DND-41 (cell line): ENCODE data around the gene MESD.

Experiments
- ATAC-seq: fragments of 200-7000 bp; cut with Tn5 transposase; 3 replicates; pipeline ENCODE4 v1.9.1; 2021; ENCODE audit warnings: low read depth; ENCODE audit not compliant: insufficient read depth
- DNase-seq: peaks from one replicate; pipeline ENCODE4 v3.0.0-alpha.2; 2020
- H2AFZ ChIP-seq: 2 replicates; pipeline ENCODE4 v1.6.0; 2012; ENCODE audit warnings: low read depth, low read length
- H3K27ac ChIP-seq: 2 replicates; pipeline ENCODE4 v1.5.1; 2012; ENCODE audit warnings: low read length, inconsistent platforms
- H3K27me3 ChIP-seq: fragments of 200-600 bp; sonication (generic); 2 replicates; pipeline ENCODE4 v1.6.0; 2012; ENCODE audit warnings: low read length, mild to moderate bottlenecking, inconsistent platforms; ENCODE audit not compliant: insufficient read depth, poor library complexity
- H3K36me3 ChIP-seq: 2 replicates; pipeline ENCODE4 v1.5.1; 2012; ENCODE audit warnings: low read length, inconsistent platforms; ENCODE audit not compliant: insufficient read depth
- H3K4me1 ChIP-seq: 2 replicates; pipeline ENCODE4 v1.5.1; 2012; ENCODE audit warnings: mild to moderate bottlenecking, low read length; ENCODE audit not compliant: insufficient read depth
- H3K4me2 ChIP-seq: 2 replicates; pipeline ENCODE4 v1.6.0; 2012; ENCODE audit warnings: mild to moderate bottlenecking, moderate library complexity, low read length, inconsistent platforms; ENCODE audit not compliant: insufficient read depth
- H3K4me3 ChIP-seq, 2 experiments: fragments of 200-600 bp in 1 of 2; shearing (Covaris generic) in 1 of 2; 2 replicates each; pipeline ENCODE4 v1.5.1; 2012 to 2016; ENCODE audit warnings: inconsistent platforms in 2 of 2, low read length in 2 of 2, mild to moderate bottlenecking in 2 of 2, low read depth in 1 of 2, moderate library complexity in 1 of 2
- H3K79me2 ChIP-seq: 2 replicates; pipeline ENCODE4 v1.6.0; 2012; ENCODE audit warnings: low read length, inconsistent platforms; ENCODE audit not compliant: insufficient read depth
- H3K9ac ChIP-seq: 2 replicates; pipeline ENCODE4 v1.6.0; 2012; ENCODE audit warnings: low read depth, mild to moderate bottlenecking, inconsistent platforms, low read length, moderate library complexity
- H3K9me3 ChIP-seq: 2 replicates; pipeline ENCODE4 v1.5.1; 2012; ENCODE audit warnings: low read length, moderate library complexity, mild to moderate bottlenecking, inconsistent platforms; ENCODE audit not compliant: insufficient read depth, severe bottlenecking
- H4K20me1 ChIP-seq: 2 replicates; pipeline ENCODE4 v1.6.0; 2012; ENCODE audit warnings: low read length; ENCODE audit not compliant: insufficient read depth
- CTCF ChIP-seq: IDR thresholded peaks from 2 replicates; pipeline ENCODE4 v1.5.1; 2012; ENCODE audit warnings: borderline replicate concordance, low read length, moderate library complexity, mild to moderate bottlenecking; ENCODE audit not compliant: poor library complexity, severe bottlenecking; ENCODE audit errors: extremely low read depth
- EZH2 ChIP-seq: IDR thresholded peaks from 3 replicates; pipeline ENCODE4 v1.6.1; 2012; ENCODE audit warnings: borderline replicate concordance, low read depth, mild to moderate bottlenecking, moderate library complexity, low read length, inconsistent platforms; ENCODE audit not compliant: severe bottlenecking

The MESD gene

GRCh38 chr15:80912673-80913072, 76.9 kb downstream of the MESD start:
- Histone ChIP-seq H3K9me3 (no peaks in the 10 kb centered on the region), H3K4me3 (no peak overlapping the region), H2AFZ (no peak overlapping the region), H3K27me3 (no peaks in the 10 kb centered on the region), H3K27ac (no peak overlapping the region), H3K36me3 (no peaks in the 10 kb centered on the region), H4K20me1 (no peaks in the 10 kb centered on the region), H3K9ac (no peak overlapping the region), H3K79me2 (no peaks in the 10 kb centered on the region), H3K4me1 (no peaks in the 10 kb centered on the region), H3K4me2 (no peak overlapping the region)
- ATAC-seq, result no peak
- TF ChIP-seq EZH2 (no peak), CTCF (no peak)
- DNase-seq, result no peak

- TF ChIP-seq CTCF (no peak), EZH2 (no peak)
- Histone ChIP-seq H3K27me3 (no peaks in the 10 kb centered on the region), H3K9ac (no peak overlapping the region), H3K36me3 (no peaks in the 10 kb centered on the region), H3K4me2 (no peak overlapping the region), H4K20me1 (no peaks in the 10 kb centered on the region), H3K4me3 (no peak overlapping the region), H2AFZ (no peak overlapping the region), H3K27ac (no peak overlapping the region), H3K79me2 (no peaks in the 10 kb centered on the region), H3K9me3 (no peaks in the 10 kb centered on the region), H3K4me1 (no peaks in the 10 kb centered on the region)
- ATAC-seq (no peak), DNase-seq (no peak)
Measured at GRCh38 chr15:80911821-80912220, 77.8 kb downstream of the MESD start.

- no peak overlapping the region for H3K27ac ChIP-seq
- ATAC-seq, result no peak
- H3K9me3 ChIP-seq, result no peaks in the 10 kb centered on the region
- no peaks in the 10 kb centered on the region for H4K20me1 ChIP-seq
- no peak overlapping the region for H3K9ac ChIP-seq
- no peaks in the 10 kb centered on the region for H3K36me3 ChIP-seq
- no peak for DNase-seq
- H3K27me3 ChIP-seq, result no peaks in the 10 kb centered on the region
- H3K79me2 ChIP-seq, result no peaks in the 10 kb centered on the region
- no peak overlapping the region for H3K4me3 ChIP-seq
- H3K4me1 ChIP-seq, result no peaks in the 10 kb centered on the region
- TF ChIP-seq EZH2 (no peak), CTCF (no peak)
- no peak overlapping the region for H2AFZ ChIP-seq
- H3K4me2 ChIP-seq, result no peak overlapping the region
Measured at GRCh38 chr15:80906159-80906766, 83.4 kb downstream of the MESD start.
